NCI-H524 (cell line): Measurements from ENCODE around the gene LHFPL3.
"Not testable (repeated sequence)": the region's sequence is repeated elsewhere in the genome, so short reads cannot be mapped to it uniquely, and the experiment has no call there.

Experiments used
- DNase-seq, 2 experiments: peaks; one replicate each; lab custom pipeline; 2025; lab: John Stamatoyannopoulos, UW

Gene LHFPL3

DNA sequence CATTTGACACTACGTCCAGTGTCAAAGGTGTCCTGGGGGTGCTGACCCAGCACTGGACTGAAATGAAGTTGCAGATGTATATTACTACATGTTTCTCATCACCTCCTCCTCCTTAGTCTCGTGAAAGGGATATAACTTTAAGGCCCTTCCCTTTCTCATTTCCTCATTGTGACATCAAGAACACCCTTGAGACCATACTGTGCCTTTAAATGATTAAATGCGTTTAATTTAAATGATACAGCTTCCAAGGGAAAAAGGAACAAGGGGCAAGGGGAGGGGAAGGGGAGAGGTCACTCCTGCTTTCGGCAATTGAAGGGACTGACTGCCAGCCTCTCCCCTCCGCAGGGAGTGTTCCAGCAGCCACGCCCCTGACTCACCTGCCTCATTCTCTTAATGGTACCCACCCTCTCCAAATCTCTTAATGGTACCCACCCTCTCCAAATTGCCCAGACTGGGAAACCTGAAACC, 605.2 kb downstream of the LHFPL3 start:
- DNase-seq = no peak

DNA sequence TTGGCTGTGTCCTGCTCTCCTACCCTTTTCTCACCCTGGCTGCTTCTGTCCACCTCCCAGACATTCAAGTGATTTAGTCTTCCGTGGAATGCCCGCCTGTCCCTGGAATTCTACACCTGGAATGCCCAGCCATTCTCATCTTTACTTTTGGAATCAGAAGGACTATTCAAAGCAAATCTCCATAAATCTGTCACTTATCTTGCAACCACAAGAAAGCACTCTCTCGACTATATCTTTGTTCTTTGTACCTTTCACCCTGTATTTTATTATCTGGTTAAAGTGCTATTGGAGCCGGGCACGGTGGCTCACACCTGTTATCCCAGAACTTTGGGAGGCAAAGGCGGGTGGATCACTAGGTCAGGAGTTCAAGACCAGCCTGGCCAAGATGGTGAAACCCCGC, 606.3 kb downstream of the LHFPL3 start:
- no peak for DNase-seq

DNA sequence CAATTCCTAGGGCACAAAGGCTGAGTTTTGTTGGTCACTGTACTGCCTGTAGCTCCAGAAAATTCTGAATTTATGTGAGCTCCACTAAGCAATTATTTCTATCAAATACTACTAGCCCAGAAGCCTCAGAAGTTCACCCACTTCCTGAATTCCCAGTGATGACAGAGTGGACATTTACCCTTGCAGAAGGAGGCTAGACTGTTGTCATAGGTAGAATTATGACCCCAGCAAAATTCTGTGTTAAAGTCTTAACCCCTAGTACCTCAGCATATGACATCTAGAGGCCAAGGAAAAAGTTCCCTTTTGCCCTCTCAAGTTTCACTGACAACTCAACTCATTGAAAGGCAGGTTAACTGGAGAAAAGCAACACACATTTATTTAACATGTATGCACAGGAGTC, 606.9 kb downstream of the LHFPL3 start:
- no peak for DNase-seq

DNA sequence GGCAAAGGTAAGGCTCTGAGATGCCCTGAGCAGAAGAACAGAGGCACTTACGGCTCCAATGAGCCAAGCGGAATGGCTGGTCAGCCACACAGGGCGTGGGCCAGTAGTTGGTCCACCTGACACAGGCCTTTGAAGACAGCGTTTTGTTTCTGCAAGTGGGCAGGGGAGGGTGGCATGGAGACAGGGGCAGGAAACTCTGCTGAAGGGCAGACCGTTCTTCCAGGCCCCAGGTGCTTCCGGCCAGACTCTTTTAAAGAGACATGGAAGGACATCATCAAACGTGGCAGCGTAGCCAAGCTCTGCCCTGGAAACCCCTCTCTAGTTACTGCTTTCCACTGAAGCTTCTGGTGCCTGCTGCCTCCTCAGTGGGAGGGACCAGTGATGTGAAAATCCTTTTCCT, 608.1 kb downstream of the LHFPL3 start:
- DNase-seq = no peak

DNA sequence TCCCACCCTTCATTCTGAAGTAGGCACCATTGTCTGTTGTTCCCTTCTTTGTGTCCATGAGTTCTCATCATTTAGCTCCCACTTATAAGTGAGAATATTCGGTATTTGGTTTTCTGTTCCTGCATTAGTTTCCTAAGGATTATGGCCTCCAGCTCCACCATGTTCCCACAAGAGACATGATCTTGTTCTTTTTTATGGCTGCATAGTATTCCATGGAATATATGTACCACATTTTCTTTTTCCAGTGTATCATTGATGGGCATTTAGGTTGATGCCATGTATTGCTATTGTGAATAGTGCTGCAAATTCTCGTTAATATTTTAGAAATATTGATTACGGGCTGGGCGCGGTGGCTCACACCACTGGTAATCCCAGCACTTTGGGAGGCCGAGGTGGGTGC, 609.1 kb downstream of the LHFPL3 start:
- not testable (repeated sequence) for DNase-seq

DNA sequence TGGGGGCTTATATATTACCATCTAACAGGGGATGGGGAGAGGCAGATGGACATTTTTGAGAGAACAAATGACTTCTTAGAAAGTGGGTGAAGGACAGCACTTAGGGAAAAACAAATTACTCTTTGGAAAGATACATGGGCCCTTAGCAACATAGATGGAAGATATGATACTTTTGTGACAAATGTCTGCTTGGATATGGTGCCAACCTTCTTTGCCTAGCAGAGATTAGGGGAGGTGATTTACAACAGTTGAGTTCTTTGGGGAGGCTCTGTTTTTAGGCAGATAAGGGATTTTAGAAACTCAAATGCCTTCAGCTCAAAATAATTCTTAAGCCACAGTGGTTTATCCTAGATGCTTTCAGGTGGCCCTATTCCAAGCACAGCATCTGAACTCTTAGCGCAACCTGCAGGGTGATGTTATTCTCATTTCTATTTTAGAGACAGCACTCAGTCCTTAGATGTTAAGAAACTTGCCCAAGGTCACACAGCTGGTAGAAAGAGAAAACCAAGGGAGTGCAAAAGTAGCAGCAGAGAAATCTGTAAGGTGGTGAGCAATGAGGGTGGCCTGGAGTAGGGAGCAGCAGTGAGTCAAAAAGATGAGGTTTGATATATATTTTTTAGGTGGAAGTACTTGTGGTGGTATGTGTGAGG, 610.5 kb downstream of the LHFPL3 start:
- no peak for DNase-seq

DNA sequence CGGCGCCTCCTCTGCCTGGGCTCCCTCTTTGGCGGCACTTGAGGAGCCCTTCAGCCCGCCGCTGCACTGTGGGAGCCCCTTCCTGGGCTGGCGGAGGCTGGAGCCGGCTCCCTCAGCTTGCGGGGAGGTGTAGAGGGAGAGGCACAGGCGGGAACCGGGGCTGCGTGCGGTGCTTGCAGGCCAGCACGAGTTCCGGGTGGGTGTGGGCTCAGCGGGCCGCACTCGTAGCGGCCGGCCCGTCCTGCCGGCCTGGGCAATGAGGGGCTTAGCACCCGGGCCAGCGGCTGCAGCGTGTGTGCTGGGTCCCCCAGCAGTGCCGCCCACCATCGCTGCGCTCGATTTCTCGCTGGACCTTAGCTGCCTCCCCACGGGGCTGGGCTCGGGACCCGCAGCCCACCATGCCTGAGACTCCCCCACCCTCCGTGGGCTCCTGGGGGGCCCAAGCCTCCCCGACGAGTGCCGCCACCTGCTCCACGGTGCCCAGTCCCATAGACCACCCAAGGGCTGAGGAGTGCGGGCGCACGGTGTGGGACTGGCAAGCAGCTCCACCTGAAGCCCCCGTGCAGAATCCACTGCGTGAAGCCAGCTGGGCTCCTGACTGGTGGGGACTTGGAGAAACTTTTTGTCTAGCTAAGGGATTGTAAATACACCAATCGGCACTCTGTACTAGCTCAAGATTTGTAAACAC, 611.8 kb downstream of the LHFPL3 start:
- no peak for DNase-seq

DNA sequence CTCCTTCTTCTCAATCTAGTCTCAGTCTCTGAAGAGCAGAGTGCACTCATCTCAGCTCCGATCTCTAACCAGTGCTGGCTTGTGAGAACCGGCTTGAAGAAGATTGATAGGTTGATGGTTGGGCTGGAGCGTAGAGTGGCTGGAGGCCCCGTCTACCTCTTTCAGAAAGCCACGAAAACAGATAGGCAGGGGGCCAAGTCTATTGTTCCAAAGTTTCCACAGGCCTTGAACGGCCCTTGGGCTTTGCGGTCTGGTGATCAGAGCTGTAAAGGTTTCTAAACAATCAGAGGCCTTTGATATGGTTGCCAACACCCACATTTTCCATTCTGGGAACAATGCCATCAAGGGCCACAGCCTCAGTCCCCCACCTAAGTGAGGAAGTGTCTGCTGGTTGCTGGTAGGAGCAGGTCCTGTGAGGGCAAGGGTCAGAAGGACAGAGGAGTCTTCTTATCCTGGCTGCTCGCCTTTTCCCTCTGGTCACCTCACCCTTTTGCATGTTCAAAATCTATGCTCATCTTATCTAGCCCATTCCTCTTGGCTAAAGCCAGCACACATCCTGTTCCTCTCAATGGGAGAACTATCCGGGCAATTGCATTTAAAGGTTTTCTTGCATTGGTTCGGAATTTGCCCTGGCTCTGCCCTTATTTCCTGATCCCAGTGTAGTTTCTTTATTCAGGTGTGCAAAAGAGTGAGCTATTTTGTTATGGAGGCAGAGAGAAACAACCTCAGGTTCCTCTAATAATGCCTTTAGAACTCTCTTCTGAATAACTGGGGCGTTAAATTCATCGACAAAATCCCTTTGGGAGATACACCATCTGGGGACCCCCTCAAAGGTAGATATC, 615.3 kb downstream of the LHFPL3 start:
- DNase-seq = no peak

DNA sequence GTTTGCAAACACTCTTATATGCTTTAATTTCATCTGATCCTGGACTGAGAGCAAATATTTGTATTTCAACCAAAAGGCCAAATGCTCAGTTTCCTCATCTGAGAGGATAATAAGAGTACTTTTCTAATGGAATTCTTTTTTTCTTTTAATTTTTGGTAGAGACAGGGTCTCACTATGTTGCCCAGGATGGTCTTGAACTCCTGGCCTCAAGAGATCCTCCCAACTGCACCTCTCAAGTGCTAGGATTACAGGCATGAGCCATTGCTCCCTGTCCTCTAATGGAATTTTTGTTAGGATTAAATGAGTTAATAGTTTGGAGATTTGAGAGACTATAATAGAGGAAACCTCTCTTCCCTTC, 617.2 kb downstream of the LHFPL3 start:
- no peak for DNase-seq

DNA sequence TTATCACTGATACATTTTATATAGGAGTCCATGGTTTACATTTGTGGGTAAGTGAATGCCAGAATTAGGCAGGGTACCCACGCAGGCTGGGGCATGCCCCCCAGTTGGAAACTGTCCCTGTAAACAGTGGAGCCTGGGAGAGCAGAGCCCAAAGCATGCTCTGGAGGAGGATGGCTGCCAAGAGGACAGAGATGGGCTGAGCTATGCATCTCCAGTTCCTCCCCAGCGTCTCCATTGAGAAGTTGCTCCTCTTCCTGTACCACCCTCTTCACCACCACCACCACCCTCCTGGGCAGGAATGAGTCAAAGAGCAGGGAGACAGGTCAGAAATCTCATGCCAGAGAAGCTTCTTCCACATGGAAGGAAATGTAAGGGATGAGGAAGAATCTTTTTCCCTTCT, 617.9 kb downstream of the LHFPL3 start:
- DNase-seq = no peak

DNA sequence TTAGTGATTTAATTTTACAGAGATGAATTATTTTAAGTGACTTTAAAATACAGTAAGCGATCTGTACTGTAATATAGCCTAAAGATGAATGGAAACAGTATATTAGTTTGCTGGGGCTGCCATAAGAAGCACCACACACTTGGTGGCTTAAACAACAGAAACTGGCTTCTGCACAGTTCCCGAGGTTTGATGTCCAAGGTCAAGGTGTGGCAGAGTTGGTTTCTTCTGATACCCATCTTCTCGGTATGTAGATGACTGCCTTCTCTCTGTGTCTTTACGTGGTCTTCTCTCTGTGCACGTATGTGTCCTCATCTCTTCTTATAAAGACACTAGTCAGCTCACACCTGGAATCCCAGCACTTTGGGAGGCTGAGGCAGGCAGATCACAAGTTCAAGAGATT, 621.6 kb downstream of the LHFPL3 start:
- no peak for DNase-seq

DNA sequence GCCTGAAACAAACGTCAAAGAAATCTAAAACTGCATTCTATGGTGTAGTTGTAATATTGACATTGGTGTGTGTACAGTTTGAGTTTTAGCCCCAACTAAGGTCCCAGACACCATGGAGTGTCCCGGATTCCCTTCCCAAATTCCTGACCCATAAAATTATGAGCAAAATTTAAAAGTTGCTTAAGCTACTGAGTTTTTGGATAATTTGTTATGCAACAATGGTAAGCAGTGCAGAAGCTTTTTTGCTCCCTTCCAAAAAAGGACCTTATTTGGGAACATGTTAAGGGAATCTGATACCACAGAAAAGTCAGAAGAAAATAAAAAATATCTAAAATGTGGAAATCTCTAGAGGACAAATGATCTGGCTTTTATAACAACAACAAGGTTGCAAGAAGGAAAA, 622.4 kb downstream of the LHFPL3 start:
- DNase-seq = no peak

DNA sequence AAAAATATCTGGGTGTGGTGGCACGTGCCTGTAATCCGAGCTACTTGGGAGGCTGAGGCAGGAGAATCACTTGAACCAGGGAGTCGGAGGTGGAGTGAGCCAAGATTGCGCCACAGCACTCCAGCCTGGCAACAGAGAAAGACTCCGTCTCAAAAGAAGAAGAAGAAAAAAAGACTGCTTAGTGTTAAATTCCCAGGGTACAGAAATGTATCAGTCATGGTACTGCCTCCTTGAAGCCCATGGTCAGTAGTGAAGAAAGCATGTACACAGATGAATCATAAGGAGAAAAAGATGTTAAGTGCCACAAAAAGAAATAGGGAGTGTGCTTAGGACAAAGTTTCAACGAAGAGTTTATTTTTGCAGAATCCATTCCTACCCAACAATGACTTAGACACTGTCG, 623.1 kb downstream of the LHFPL3 start:
- no peak for DNase-seq

DNA sequence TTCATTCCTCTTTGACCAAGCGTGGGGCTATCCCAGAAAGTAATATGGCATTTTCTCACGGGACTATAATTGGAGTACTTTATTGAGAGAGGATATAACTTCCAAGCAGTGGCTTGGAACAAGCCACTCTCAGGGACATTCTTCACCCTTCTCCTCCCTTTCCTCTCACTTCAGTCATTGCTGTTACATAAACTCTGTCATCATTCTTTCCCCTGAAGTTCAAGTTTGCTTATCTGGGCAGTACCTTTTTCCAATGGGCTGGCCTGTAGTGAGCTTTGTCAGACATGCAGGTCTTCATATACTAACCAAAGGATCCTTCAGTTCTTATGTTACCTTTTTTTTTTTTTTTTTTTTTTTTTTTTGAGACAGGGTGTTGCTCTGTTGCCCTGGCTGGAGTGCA, 626.9 kb downstream of the LHFPL3 start:
- no peak for DNase-seq
